Calu3 (cell line): Measurements from ENCODE around the gene CUL7. TPM values are rescaled to one million over a fixed set of nuclear protein-coding genes. Genes with fewer than 3 reads are reported as not detected.
"Not testable (repeated sequence)": the region's sequence is repeated elsewhere in the genome, so short reads cannot be mapped to it uniquely, and the experiment has no call there.

Source experiments
- BruUV-seq: library from RNA; stranded (reverse); fragments of 400-500 nt; replicated peaks from 2 replicates; lab custom pipeline; 2021; lab: Mats Ljungman, UMichigan
- CTCF ChIA-PET: fragments of 300-600 bp; sonication (Branson Sonifier 250); formaldehyde crosslinking; loops from one replicate; lab custom pipeline; 2022; ENCODE audit warnings: antibody characterized with exemption; lab: Charles Lee
- DNase-seq: peaks from one replicate; pipeline ENCODE4 v3.0.0; 2022
- H3K27ac Mint-ChIP-seq: one replicate; pipeline ENCODE4 v1.8.0; 2022; ENCODE audit warnings: mixed read lengths; ENCODE audit not compliant: unreplicated experiment
- H3K27me3 Mint-ChIP-seq: one replicate; pipeline ENCODE4 v1.8.0; 2022; ENCODE audit warnings: mixed read lengths; ENCODE audit not compliant: unreplicated experiment
- H3K36me3 Mint-ChIP-seq: one replicate; pipeline ENCODE4 v1.8.0; 2022; ENCODE audit warnings: mild to moderate bottlenecking, moderate library complexity, mixed read lengths; ENCODE audit not compliant: insufficient read depth, unreplicated experiment
- H3K4me1 Mint-ChIP-seq: one replicate; pipeline ENCODE4 v1.8.0; 2022; ENCODE audit warnings: mild to moderate bottlenecking, low read depth, mixed read lengths; ENCODE audit not compliant: unreplicated experiment
- H3K4me3 Mint-ChIP-seq: one replicate; pipeline ENCODE4 v1.8.0; 2022; ENCODE audit warnings: mild to moderate bottlenecking, low read depth, moderate library complexity, mixed read lengths; ENCODE audit not compliant: unreplicated experiment
- H3K9me3 Mint-ChIP-seq: one replicate; pipeline ENCODE4 v1.8.0; 2022; ENCODE audit warnings: low read depth, mixed read lengths; ENCODE audit not compliant: unreplicated experiment
- CTCF ChIP-seq: fragments of 200-600 bp; IDR thresholded peaks from one replicate; pipeline ENCODE4 v1.8.0; 2022; ENCODE audit warnings: antibody characterized with exemption; ENCODE audit not compliant: unreplicated experiment
- intact Hi-C: fragments of 100-400 bp; cut with micrococcal nuclease; formaldehyde crosslinking; loops from one replicate; pipeline ENCODE4 v1.10.0; 2022; ENCODE audit not compliant: unreplicated experiment
- total RNA-seq: library from RNA; stranded (reverse); gene quantifications from 2 replicates; pipeline ENCODE4 v1.2.3, GENCODE V29; 2022

The CUL7 gene
- total RNA-seq, 1 experiment from 2014 or later, result 25.5 TPM

GRCh38 chr6:43007126-43007525 is 46.5 kb downstream of the CUL7 start:
- H3K27me3 Mint-ChIP-seq, result no peaks in the 10 kb centered on the region
- no peak for TF ChIP-seq CTCF
- intact Hi-C loops, result no loop called here
- no peak for DNase-seq
- no peaks in the 10 kb centered on the region for H3K9me3 Mint-ChIP-seq
- peaks cover 23% of the 10 kb centered on the region for H3K36me3 Mint-ChIP-seq
- H3K4me1 Mint-ChIP-seq, result peaks cover 4% of the 10 kb centered on the region
- no TSS peak for BruUV-seq
- CTCF ChIA-PET, result interaction anchor here (1.3 kb wide), 1 partner anchor 78 kb away, joined by 4 read pairs; the partner anchor contains the start of gene CNPY3
- H3K27ac Mint-ChIP-seq, result no peak overlapping the region
- H3K4me3 Mint-ChIP-seq, result no peak overlapping the region

GRCh38 chr6:43006251-43006650 is 47.4 kb downstream of the CUL7 start:
- intact Hi-C loops, result no loop called here
- no peak for DNase-seq
- H3K27me3 Mint-ChIP-seq, result no peaks in the 10 kb centered on the region
- CTCF ChIA-PET, result interaction anchor here (0.7 to 1.3 kb wide), 2 partner anchors 27 to 77 kb away, joined by 4 read pairs; partner anchors contain the start of gene CNPY3
- BruUV-seq, result no TSS peak
- TF ChIP-seq CTCF, result no peak
- peaks cover 16% of the 10 kb centered on the region for H3K36me3 Mint-ChIP-seq
- H3K4me1 Mint-ChIP-seq, result no peaks in the 10 kb centered on the region
- H3K4me3 Mint-ChIP-seq, result no peak overlapping the region
- H3K9me3 Mint-ChIP-seq, result no peaks in the 10 kb centered on the region
- H3K27ac Mint-ChIP-seq, result peak overlapping the region; percentile 12

GRCh38 chr6:43005844-43006243 is 47.8 kb downstream of the CUL7 start:
- peak overlapping the region; percentile 12 for H3K27ac Mint-ChIP-seq
- no TSS peak for BruUV-seq
- H3K36me3 Mint-ChIP-seq, result peaks cover 16% of the 10 kb centered on the region
- H3K4me3 Mint-ChIP-seq, result no peak overlapping the region
- no peaks in the 10 kb centered on the region for H3K27me3 Mint-ChIP-seq
- DNase-seq, result no peak
- no peaks in the 10 kb centered on the region for H3K9me3 Mint-ChIP-seq
- H3K4me1 Mint-ChIP-seq, result no peaks in the 10 kb centered on the region
- CTCF ChIA-PET, result interaction anchor here (0.7 to 1.3 kb wide), 3 partner anchors 15 to 77 kb away, joined by 3 to 4 read pairs (median 4); partner anchors contain the start of genes CNPY3 and RRP36
- no peak for TF ChIP-seq CTCF
- intact Hi-C loops, result no loop called here

GRCh38 chr6:43001843-43002242 is 51.8 kb downstream of the CUL7 start:
- H3K27me3 Mint-ChIP-seq, result no peaks in the 10 kb centered on the region
- peaks cover 16% of the 10 kb centered on the region for H3K36me3 Mint-ChIP-seq
- no peaks in the 10 kb centered on the region for H3K9me3 Mint-ChIP-seq
- CTCF ChIA-PET, result interaction anchor here (0.6 to 0.7 kb wide), 3 partner anchors 9 to 207 kb away, joined by 3 to 5 read pairs (median 3); no protein-coding TSS in a partner anchor
- intact Hi-C loops, result no loop called here
- no peaks in the 10 kb centered on the region for H3K4me1 Mint-ChIP-seq
- H3K4me3 Mint-ChIP-seq, result no peak overlapping the region
- DNase-seq, result no peak
- no peak for TF ChIP-seq CTCF
- no TSS peak for BruUV-seq
- no peak overlapping the region for H3K27ac Mint-ChIP-seq

GRCh38 chr6:42998205-42998604 is 55.4 kb downstream of the CUL7 start:
- not testable (repeated sequence) for H3K4me3 Mint-ChIP-seq, H3K36me3 Mint-ChIP-seq, H3K9me3 Mint-ChIP-seq, H3K27ac Mint-ChIP-seq, H3K27me3 Mint-ChIP-seq, BruUV-seq, H3K4me1 Mint-ChIP-seq, DNase-seq
- intact Hi-C loops, result loop anchor here (5.0 kb wide), 1 partner anchor 96 kb away; no protein-coding TSS in a partner anchor
- CTCF ChIA-PET, result interaction anchor here (0.6 to 1.1 kb wide), 2 partner anchors 16 to 51 kb away, joined by 3 to 4 read pairs; partner anchors contain the start of genes KLHDC3 and MEA1
